Stomach smooth muscle (tissue), 2 donors: ENCODE measurements around the gene LCAT.

Experiments used
- H3K27ac ChIP-seq: one replicate; pipeline ENCODE4 v1.7.0; 2013; ENCODE audit warnings: mild to moderate bottlenecking, low read length, inconsistent platforms
- H3K27me3 ChIP-seq, 2 donors: one replicate each; pipeline ENCODE4 v1.7.0; 2013; ENCODE audit warnings: low read length in 2 of 2; ENCODE audit not compliant: insufficient read depth in 2 of 2, control insufficient read depth in 1 of 2
- H3K36me3 ChIP-seq, 2 donors: one replicate each; pipeline ENCODE4 v1.7.0; 2013; ENCODE audit warnings: low read length in 2 of 2; ENCODE audit not compliant: control insufficient read depth in 2 of 2, insufficient read depth in 2 of 2
- H3K4me1 ChIP-seq: one replicate; pipeline ENCODE4 v1.7.0; 2013; ENCODE audit warnings: low read length; ENCODE audit not compliant: control insufficient read depth, insufficient read depth
- H3K4me3 ChIP-seq, 2 donors: one replicate each; pipeline ENCODE4 v1.7.0; 2013; ENCODE audit warnings: low read length in 2 of 2
- H3K9ac ChIP-seq, 2 donors: one replicate each; pipeline ENCODE4 v1.7.0; 2013; ENCODE audit warnings: low read length in 2 of 2, mild to moderate bottlenecking in 1 of 2
- H3K9me3 ChIP-seq, 2 donors: one replicate each; pipeline ENCODE4 v1.7.0; 2013; ENCODE audit warnings: low read length in 2 of 2; ENCODE audit not compliant: control insufficient read depth in 2 of 2
- donor health status: healthy.
- donor health status: Pancreatic carcinoma.

Gene LCAT

GRCh38 chr16:67930191-67930590 lies 13.7 kb downstream of the LCAT start:
- Histone ChIP-seq H3K4me3 (no peak overlapping the region), H3K4me1 (peaks cover 24% of the 10 kb centered on the region), H3K27ac (no peak overlapping the region), H3K36me3 (peaks cover 16 to 21% of the 10 kb centered on the region in 2 donors), H3K9me3 (no peaks in the 10 kb centered on the region), H3K9ac (no peak overlapping the region), H3K27me3 (no peaks in the 10 kb centered on the region)

GRCh38 chr16:67928561-67929364 lies 15.2 kb downstream of the LCAT start:
- Histone ChIP-seq H3K36me3 (peaks cover 16 to 20% of the 10 kb centered on the region in 2 donors), H3K4me1 (peaks cover 20% of the 10 kb centered on the region), H3K27ac (no peak overlapping the region), H3K27me3 (no peaks in the 10 kb centered on the region), H3K4me3 (no peak overlapping the region), H3K9ac (no peak overlapping the region), H3K9me3 (no peaks in the 10 kb centered on the region)

GRCh38 chr16:67928147-67928546 lies 15.8 kb downstream of the LCAT start:
- H3K27ac ChIP-seq = no peak overlapping the region
- H3K27me3 ChIP-seq = no peaks in the 10 kb centered on the region
- peaks cover 25% of the 10 kb centered on the region for H3K4me1 ChIP-seq
- H3K36me3 ChIP-seq = peaks cover 19 to 21% of the 10 kb centered on the region in 2 donors
- H3K4me3 ChIP-seq = no peak overlapping the region
- no peak overlapping the region for H3K9ac ChIP-seq
- no peaks in the 10 kb centered on the region for H3K9me3 ChIP-seq

- Histone ChIP-seq H3K27me3 (no peaks in the 10 kb centered on the region), H3K9me3 (no peaks in the 10 kb centered on the region), H3K27ac (no peak overlapping the region), H3K9ac (no peak overlapping the region), H3K4me1 (peaks cover 31% of the 10 kb centered on the region), H3K36me3 (peaks cover 19 to 21% of the 10 kb centered on the region in 2 donors), H3K4me3 (no peak overlapping the region)
Observed at GRCh38 chr16:67927131-67927941, 16.6 kb downstream of the LCAT start.

GRCh38 chr16:67926181-67926750 lies 17.7 kb downstream of the LCAT start:
- Histone ChIP-seq H3K9me3 (no peaks in the 10 kb centered on the region), H3K27me3 (no peaks in the 10 kb centered on the region), H3K4me1 (peaks cover 33% of the 10 kb centered on the region), H3K36me3 (peaks cover 19 to 20% of the 10 kb centered on the region in 2 donors), H3K9ac (no peak overlapping the region), H3K4me3 (no peak overlapping the region), H3K27ac (peak overlapping the region; percentile 18)

- Histone ChIP-seq H3K4me1 (peaks cover 39% of the 10 kb centered on the region), H3K4me3 (no peak overlapping the region), H3K27ac (no peak overlapping the region), H3K9ac (no peak overlapping the region), H3K27me3 (no peaks in the 10 kb centered on the region), H3K9me3 (no peaks in the 10 kb centered on the region), H3K36me3 (peaks cover 13 to 20% of the 10 kb centered on the region in 2 donors)
Observed at GRCh38 chr16:67924140-67924906, 19.6 kb downstream of the LCAT start.

GRCh38 chr16:67923414-67924116 lies 20.4 kb downstream of the LCAT start:
- H3K9ac ChIP-seq = no peak overlapping the region
- H3K27ac ChIP-seq = peak overlapping the region; percentile 31
- no peaks in the 10 kb centered on the region for H3K27me3 ChIP-seq
- no peak overlapping the region for H3K4me3 ChIP-seq
- H3K4me1 ChIP-seq = peaks cover 41% of the 10 kb centered on the region
- peaks cover 16 to 22% of the 10 kb centered on the region in 2 donors for H3K36me3 ChIP-seq
- no peaks in the 10 kb centered on the region for H3K9me3 ChIP-seq

- no peak overlapping the region for H3K27ac ChIP-seq
- peaks cover 47% of the 10 kb centered on the region for H3K4me1 ChIP-seq
- no peaks in the 10 kb centered on the region for H3K27me3 ChIP-seq
- H3K36me3 ChIP-seq = peaks cover 11 to 18% of the 10 kb centered on the region in 2 donors
- H3K9me3 ChIP-seq = no peaks in the 10 kb centered on the region
- no peak overlapping the region for H3K4me3 ChIP-seq
- H3K9ac ChIP-seq = peak overlapping the region; percentile 10 to 42
Observed at GRCh38 chr16:67922740-67923139, 21.2 kb downstream of the LCAT start.

- Histone ChIP-seq H3K4me1 (peaks cover 52% of the 10 kb centered on the region), H3K27ac (no peak overlapping the region), H3K27me3 (no peaks in the 10 kb centered on the region), H3K9ac (peak overlapping the region; percentile 10 to 21), H3K4me3 (no peak overlapping the region), H3K9me3 (no peaks in the 10 kb centered on the region), H3K36me3 (peaks cover 7 to 14% of the 10 kb centered on the region in 2 donors)
Observed at GRCh38 chr16:67922221-67922620, 21.7 kb downstream of the LCAT start.
